ENCODE data around the gene AMHR2.

- TF ChIP-seq, protein P1, sequence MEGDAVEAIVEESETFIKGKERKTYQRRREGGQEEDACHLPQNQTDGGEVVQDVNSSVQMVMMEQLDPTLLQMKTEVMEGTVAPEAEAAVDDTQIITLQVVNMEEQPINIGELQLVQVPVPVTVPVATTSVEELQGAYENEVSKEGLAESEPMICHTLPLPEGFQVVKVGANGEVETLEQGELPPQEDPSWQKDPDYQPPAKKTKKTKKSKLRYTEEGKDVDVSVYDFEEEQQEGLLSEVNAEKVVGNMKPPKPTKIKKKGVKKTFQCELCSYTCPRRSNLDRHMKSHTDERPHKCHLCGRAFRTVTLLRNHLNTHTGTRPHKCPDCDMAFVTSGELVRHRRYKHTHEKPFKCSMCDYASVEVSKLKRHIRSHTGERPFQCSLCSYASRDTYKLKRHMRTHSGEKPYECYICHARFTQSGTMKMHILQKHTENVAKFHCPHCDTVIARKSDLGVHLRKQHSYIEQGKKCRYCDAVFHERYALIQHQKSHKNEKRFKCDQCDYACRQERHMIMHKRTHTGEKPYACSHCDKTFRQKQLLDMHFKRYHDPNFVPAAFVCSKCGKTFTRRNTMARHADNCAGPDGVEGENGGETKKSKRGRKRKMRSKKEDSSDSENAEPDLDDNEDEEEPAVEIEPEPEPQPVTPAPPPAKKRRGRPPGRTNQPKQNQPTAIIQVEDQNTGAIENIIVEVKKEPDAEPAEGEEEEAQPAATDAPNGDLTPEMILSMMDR (conservative IDR thresholded peaks at IDR 0.05; ENCODE audit: low read depth, low read length): no peak
- TF ChIP-seq RFX5 (IDR thresholded peaks at IDR 0.05; ENCODE audit: low read depth, low read length): no peak
- TF ChIP-seq SMC3 (IDR thresholded peaks at IDR 0.05; ENCODE audit: low read depth, low read length): no peak
- TF ChIP-seq POLR2A (IDR thresholded peaks at IDR 0.05; ENCODE audit: low read depth, low read length): no peak
Observed at GRCh38 chr12:53431187-53431586, 7.5 kb downstream of the AMHR2 start.

All from IMR-90 (cell line).